ENCODE measurements around the gene SAMD4A.

The SAMD4A gene

DNA sequence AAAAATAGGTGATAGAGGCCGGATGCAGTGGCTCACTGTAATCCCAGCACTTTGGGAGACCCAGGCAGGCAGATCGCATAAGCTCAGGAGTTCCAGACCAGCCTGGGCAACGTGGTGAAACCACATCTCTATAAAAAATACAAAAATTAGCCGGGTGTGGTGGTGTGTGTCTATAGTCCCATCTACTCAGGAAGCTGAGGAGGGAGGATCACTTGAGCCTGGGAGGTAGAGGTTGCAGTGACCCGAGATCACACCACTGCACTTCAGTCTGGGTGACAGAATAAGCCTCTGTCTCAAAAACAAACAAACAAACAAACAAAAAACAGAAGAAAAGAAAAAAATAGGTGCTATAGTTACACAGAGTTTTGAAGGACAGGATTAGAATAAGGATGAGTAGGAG lies 142.1 kb downstream of the SAMD4A start:
- DNase-seq: no peak

DNA sequence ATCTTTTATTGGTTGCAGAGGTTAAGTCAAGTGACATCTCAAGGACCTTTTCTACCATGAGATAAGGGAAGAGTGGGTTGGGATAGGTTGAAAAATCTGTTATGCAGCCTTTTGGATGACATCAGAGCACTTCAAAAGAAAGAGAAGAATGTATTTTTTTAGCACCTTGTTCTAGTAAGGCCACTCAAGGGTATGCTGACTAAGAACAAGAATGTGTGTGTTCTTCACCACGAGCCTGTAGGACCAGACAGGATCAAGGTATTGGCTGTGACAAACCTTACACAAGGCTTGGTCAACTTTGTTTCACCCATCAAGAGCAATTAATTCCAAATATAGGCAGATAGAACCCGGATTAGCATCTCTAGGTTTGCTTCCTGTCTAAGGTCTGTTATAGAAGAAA lies 142.5 kb downstream of the SAMD4A start:
- DNase-seq: no peak

DNA sequence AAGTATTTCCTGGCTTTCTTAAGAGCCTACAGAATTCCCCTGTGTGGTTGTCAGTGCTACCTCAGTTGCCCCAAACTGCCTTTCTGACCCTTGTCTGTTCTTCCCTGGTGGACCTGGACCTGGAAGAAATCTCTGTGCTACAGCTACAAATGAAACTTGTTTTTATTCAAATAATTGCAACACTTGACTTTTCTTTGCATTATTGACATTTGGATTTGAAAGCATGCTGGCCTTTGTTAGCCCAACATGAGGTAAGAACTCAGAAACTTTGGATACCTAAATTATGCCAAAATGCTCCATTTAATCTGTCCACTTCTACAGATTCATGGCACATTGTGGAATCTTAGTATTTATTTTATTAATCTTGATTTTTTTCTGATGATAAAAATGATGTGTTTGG lies 142.9 kb downstream of the SAMD4A start:
- no peak for DNase-seq

DNA sequence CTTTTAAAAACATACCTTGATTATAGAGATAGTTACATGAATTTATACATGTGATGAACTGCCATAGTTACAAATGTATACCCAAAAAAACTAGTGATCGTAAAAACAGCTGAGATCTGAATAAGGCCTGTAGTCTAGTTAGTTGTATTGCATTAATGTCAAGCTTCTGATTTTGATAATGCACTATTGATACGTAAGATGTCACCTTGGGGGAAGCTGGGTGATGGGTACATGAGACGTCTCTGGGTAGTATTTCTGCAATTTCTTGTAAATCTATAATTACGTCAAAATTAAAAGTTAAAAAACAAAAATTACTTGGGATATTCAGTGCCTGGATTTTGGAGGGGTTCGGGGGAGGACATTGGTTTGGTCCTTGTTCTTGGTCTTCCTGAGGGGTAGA lies 144.4 kb downstream of the SAMD4A start:
- no peak for DNase-seq

DNA sequence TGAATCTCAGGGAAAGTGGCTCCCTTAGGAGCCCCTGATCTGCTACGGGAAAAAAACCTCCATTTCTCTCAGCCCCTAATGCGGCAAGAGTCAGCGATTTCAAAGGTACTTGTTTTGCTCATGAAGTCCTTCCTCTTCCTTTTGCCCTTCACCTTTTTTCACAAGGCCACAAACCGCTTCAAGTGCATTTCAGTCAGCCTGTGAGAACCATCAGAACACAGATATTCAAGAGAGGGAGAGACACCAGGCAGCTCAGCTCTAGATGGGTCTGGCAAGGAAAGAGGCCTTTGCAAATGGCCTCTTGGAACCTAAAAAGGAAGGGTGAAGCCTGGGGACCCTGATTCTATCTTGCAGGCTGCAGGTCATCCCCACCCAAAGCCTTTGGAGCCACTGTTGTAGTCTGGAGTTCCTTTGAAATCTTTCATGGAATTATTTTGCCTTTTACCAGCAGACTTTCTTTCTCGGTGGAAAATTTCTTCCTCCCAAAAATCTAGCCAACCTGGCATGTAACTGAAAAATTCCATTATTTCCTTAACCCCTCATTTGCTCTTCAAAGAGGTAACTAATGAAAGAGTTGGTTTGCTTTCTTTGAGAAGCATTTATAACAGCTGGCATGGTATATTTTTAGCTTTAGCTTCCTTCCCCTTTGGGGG lies 145.0 kb downstream of the SAMD4A start:
- DNase-seq: no peak

DNA sequence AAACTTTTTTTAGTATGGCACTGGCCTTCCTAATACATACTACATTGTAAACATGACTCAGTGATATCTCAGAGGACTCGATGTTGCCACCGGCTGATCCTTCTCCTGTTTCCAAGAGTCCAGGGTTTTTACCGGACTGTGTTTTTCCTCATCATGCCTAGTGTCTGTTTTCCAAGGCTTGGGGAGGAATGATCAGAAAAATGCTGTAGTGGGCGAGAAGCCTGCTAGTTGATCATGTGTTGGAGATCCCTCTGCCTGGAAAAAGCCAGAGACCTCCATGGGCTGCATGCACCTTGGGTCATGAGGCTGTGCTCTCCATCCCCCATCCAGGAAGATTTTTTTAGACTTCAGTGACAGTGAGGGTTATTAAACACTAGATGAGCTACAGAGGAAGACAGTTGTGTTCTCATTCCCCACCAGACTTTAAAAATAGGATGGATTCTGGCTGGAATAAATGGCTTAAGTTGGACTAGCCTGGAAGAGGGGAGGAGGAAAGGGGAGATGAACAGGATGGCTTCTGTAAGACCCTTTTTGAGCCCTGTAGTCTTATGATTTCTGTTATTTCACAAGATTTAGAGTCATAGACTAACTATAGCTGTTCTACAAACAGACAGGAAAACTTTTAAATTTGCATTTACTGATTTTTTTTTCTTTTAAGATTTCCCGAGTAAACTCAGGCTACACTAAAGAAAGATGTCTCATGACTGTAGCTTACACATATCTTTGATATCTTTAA lies 145.7 kb downstream of the SAMD4A start:
- no peak for DNase-seq

DNA sequence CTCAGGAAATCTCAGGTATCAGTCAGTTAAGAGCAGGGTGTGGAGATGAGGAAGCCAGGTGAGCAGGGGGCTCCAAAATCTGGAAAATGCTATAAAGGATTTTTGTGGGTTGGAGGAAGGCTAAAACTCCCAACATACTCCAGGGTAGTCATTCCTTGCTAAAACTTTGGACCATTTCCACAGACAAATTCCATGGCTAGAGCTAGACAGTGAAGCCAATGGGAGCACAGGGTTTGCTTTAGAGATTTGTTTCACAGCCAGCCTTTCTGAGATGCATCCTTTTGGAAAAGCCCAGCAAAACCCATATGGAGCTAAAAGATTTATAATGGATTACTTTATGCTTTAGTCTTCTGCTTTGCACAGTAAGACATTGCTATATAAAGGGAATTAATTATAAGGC lies 146.5 kb downstream of the SAMD4A start:
- no peak for DNase-seq

DNA sequence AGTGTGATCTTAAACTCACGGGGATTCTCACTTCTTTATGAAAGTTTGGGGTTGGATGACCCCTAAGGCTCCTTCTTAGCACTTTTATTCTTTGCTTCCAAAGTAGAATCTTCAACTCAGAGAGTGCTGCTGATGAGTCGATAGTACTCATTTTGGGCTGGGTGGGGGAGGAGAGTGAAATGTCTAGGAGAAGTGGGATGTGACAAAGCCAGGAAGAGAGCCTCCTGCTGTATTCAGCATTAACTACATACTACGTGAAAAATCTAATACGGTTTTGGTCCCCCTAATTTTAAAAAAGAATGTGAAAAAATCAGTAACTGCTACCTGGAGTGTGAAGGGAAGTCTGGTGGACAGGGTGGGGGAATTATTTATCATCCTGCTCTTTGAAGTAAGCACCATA lies 148.3 kb downstream of the SAMD4A start:
- DNase-seq: no peak

DNA sequence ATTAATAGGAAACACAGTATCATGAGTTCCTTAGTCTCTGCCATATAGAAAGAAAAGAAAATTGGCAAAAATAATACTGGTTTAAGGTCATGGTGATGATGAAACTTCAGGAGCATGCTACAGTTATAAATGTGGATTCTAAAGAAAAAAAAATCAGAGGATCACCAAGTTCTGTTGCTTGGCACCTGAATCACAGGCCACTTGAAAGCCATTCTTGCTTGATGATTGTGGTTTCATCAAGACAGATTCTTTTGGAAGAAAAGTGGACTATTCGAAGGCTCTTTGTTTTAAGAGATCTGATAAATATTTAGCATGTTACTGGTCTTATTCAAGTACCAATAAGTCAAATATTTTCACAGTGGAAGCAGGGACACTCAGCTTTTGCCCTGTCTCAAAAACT lies 148.9 kb downstream of the SAMD4A start:
- no peak for DNase-seq

DNA sequence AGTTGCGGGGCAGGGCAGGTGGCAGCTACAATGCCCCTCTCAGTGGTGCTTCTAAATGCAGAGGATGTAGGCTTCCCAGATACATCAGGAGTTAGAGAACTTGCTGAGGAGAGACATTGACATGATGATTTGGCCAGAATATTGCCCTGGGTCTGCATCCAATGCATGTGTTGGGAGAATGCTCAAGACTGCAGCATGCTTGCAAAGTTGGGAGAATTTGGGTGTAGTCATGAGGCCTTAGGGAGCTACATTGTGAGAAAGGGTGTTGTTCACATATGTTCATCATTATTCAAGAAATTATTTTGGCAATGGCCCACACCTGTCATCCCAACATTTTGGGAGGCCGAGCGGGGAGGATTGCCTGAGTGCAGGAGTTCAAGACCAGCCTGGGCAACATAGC lies 149.9 kb downstream of the SAMD4A start:
- no peak for DNase-seq

DNA sequence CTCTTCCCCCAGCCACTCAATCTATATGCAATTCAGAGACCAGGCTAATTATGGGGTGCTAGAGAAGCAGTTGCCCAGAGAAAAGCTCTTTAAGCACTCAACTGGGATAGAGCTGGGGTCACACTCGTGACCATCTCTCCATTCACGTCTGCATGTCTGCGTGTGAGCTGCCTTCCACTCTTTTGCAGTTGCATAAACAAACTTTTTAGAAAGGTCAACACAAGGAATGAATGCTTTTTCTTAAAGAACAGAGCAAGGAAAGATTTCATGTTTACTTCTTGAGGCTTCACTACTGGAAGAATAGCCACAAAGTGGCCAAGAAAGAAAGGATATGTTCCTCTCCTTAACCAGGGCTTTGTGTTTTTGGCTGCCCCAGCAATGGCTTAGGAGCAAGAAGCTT lies 151.1 kb downstream of the SAMD4A start:
- no peak for DNase-seq

DNA sequence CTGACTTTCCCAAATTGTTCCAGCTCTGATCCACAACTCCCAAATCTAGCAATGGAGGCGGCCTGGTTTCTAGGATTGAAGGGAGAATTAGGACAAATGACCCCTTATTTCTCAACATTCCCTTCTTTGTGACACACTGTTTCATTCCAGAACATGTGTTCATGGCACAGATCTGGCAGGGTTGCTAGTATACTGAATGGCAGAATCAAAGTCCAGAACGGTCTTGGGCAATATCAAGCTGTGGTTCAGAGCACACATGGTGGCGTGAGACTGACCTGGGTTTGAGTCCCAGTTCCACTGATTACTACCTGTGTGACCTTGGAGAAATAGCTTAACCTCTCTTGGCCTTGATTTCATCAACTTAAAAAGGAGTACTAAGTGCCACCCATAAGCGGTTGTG lies 152.5 kb downstream of the SAMD4A start:
- DNase-seq: no peak

DNA sequence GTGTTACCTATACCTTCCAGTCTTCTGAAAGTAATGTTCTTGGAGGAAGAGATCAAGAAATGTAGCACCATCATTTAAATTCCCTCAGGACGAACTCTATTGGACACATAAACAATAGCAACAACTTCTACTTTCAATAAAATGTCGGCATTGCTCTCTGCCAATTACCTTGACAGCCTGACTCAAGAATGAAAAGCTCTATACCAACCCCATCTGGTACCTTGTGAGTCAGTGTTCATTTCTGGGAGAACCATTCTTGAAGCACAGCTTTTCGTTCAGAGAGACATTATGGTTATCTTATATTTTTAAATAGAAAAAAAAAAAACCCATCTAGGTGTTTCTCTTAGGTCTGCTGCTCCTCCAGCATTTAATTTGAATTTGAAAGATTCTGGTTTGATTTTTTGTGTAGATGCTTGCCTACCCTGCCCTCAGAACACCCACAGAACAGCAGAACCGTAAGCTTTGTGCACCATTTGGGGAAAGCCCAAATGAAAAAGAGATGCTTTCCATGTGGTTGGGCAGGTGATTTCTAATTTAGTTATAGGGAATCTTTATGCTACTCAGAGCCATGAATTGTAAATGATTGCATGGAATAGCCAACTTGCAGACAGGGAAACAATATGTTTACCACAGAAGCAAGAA lies 156.0 kb downstream of the SAMD4A start:
- DNase-seq: no peak

DNA sequence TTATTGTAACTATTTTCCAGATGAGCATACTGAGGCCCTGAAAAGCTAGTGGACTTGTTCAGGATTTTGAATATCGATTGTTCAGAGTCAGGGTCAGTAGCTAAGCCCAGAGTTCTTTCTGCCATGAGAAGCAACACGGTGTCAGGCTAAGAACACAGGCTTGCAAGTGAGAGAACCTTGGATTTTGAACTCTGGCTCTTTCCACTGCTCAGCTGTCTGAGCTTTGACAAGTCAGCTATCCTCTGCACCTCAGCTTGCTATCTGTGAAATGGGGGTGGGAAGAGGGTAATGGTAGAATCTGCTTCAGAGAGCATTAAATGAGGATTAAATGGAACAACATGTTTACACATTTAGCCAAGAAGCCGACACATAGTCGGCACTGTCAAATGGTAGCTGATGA lies 157.2 kb downstream of the SAMD4A start:
- no peak for DNase-seq

DNA sequence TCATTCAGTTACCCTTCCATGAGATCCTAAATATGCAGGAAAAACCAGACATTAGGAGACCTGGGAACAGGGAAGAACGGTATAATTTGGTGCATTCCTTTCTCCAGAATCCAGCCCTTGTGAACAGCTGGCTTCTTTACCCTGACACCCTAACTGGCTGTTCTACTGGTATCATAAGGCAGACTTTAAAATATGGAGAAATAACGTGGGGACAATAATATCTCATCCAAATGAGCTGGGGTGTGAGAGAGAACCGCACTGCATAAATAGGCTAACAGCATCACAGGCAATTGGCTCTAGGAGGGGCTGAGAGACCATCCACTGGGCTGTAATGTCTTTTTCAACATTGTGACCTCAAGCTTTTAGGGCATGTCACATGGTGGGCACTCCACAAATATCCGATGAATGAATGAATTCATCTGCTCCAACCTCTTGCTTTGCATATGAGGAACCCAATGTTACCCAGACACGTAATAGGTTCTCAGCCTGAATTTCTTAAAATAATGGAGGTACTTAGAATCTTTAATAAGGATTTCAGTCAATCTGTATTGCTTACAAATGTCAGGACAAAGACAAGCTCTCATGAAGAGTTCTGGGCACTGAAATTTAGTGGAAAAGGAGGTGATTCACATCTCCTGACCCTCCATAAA lies 157.9 kb downstream of the SAMD4A start:
- DNase-seq: no peak

DNA sequence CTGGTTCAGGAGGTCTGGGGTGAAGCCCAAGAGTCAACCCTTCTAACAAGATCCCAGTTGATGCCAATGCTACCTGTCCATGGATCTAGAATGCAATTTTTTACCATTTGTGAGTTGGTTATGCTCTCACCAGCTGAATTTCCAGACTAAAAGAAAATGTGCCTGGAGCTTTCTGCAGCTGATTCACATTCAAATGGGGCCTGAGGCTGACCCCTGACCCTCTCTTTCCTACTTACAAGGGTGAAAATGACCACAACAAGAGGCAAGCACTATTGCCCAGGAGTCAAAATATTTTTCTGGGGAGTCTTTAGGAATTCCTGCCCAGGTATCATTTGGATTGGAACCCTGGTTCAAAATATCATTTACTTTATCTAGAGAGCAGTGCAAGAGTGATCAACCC lies 159.1 kb downstream of the SAMD4A start:
- DNase-seq: no peak

DNA sequence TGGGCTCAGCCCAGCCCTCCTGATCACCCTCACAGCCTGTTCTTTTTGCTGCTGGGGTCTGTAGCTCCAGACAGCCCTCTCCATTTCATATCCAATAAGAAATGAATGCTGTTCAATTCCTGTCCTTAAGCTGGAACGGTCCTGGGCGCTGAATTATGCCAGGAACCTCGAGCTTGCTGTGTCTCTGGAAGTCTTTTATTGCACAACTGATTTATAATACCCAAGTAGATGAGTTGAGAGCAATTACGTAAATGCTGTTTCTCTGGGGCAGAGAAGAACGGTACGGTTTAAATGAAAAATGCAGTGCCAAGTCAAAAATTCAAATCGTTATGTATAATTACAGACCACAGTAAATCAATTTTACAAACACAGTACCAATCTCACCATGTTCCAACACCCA lies 161.0 kb downstream of the SAMD4A start:
- DNase-seq: no peak

DNA sequence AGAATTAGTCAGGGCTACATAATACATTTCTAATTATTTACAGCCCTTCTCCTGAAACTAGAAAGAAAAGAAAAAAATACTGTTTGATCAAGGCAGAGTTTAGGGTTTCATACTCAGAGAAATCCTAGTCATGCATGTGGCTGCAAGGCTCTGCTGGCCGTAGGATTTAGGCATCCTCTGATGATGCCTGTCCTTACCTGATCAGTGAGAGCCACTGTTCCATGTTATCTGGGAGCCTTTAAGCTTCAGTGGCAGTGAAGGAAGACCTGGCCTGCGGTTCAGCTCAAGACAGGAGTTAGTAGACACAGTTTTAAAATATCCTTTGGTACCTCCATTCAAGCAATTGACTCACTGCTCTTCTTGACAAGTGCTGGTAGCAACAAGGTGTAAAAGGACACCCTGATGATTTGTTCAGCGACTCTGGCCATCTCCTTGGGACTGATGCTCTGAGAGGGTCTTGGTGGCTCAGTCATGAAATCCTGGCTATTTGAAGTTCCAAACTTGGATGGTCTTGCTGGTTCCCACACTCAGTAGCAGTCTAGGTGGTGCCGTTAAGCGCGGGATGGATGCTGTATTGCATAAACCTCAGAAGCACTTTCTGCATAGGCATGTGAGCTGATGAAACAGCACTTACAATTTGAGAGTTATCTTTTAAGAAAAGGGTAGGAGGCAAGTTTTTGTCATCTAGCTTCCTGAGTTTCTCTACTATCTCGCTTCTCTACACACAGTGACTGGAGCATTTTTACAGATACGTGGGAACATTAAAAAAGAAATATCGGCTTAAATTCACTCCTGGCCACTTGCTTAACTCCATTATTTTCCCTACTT lies 162.0 kb downstream of the SAMD4A start:
- no peak for DNase-seq

DNA sequence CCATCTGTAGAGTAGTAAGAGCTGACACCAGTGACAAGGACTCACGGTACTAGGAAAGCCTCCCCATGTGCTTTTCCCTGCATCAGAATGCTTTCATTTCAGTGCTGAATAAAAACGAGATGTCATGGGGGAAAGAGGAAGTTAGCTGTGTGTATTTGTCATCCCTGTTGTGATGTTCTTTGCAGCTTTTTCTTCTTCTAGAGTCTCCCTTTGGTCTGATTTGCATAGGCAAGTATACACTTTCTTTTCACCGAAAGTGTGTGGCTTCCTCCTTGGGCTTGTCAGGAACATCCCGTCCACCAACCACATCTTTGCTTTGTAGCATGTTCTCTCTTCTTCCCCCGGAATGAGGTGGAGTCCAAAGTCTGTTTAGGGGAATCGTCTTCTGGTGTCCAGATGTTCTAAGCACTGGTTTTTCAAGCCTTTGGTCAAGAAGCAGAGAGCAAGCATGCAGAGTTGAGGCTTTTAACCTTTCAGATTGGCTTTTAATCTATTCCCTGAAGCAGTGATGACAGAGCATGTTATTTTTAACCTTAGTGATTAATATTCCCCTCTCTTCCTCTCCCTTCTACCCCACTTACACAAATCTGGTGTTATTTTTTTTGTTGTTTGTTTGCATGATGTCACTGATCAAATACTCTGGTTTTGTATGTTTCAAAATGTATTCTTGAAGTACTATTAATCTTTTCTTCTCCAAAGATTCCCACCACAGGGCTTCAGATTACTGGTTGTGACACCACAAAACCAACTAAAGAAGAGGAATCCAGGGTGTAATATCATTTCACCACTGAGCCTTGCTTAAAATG lies 163.4 kb downstream of the SAMD4A start:
- peak; percentile 21 for DNase-seq

DNA sequence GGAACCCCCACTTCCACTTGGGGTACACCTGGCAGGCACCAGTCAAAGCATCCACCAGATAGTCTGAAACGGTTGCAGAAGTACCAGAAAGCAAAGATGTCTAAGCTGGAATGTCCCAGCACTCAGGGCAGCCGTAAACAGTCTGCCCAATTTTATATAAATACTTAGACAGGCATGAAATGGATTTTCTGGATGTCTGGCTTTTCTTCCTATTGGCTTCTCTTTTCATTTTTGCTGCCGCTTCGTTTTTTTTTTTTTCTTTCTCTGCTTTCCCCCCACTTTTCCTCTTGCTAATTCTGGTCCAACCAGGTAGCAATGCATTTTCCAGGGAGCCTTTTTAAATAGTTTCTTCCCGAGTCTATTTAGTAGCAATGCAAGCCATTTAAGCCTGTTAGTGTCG lies 168.0 kb downstream of the SAMD4A start:
- no peak for DNase-seq

DNA sequence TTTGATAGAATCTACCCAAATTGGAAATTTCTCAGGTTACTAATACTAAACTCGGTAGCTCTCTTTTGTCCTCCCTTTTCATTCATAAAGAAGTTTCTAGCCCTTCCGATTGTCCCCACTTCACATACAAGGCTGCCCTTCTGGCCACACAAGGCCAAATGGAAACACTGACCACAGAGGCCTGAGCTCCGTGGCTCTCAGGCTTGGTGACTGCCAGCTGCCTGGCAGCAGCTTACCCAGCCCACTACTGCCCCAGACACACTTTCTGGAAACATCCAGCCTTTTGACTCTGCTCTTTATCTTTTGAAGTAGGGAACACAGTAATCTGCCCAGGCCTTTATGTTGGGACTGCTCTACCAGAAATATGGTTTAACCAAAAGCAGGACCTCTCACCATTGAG lies 168.5 kb downstream of the SAMD4A start:
- DNase-seq: no peak

DNA sequence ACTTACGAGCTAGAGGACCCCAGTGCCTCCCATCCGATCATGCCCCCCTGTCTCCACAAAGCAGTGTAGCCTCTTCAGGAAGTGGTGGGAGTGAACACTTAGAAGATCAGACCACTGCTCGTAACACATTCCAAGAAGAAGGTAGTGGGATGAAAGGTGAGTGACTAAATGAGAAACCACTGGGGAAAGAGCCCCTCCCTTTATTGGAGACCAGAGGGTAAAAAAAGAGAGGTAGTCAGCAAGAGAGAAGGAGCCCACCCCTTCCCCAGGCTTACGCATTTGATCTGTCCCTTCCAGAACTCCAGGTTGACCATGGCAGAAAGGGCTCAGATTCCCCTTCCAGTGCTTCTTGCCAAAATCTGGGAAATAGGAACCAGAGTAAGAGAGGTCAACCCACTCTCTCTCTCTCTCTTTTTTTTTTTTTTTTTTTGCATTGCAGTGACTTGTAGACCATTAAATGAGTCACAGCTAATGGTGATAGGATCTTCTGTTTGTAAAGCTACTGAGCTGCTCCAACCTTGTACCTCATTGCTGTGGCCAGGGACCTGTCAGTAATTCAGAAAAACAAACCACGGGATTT lies 170.3 kb downstream of the SAMD4A start:
- no peak for DNase-seq
